Measurements from ENCODE around the gene GRK3.

Gene GRK3

GRCh38 chr22:25760294-25760693 lies 195.8 kb downstream of the GRK3 start:
- no peak for DNase-seq (ENCODE audit: low read depth)

GRCh38 chr22:25760848-25761595 lies 196.5 kb downstream of the GRK3 start:
- no peak for DNase-seq (ENCODE audit: low read depth)

- no peak for DNase-seq (ENCODE audit: low read depth)
Observed at GRCh38 chr22:25762147-25762546, 197.7 kb downstream of the GRK3 start.

- no peak for DNase-seq (ENCODE audit: low read depth)
Observed at GRCh38 chr22:25763239-25763777, 198.8 kb downstream of the GRK3 start.

DNA sequence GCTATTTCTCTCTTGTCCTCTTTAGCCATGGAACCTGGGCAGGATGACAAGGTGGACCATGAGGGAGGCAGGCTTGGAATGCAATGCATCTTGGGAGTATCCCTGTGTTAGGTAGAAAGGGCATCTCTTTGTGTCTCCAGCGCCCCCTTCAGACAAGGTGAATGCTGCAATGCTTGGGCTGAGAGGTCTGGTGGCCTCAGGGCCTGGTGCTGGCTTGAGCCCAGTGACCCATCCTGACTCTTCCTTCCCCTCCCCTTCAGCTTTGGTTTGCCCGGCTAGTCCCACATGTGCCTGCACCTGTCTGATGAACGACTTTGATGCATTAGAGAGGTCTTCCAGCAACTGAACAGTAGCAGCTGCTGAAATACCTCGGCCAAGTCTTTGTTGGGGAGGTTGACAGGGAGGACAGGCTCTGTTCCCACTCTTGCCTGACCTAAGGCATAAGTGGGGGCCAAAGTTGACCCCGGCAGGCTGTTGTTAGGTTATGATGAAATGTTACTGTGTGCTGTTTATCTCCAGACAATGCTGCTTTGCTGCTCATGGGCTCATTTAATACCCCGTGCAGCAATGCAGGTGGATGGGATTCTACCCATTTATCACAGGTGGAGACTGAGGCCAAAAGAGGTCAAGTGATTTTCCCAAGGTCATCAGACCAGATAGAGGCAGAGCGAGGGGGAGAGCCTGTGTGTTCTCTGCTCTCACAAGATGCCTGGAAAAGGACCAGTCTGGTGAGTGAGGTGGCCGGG lies 200.0 kb downstream of the GRK3 start:
- no peak for DNase-seq (ENCODE audit: low read depth)

DNA sequence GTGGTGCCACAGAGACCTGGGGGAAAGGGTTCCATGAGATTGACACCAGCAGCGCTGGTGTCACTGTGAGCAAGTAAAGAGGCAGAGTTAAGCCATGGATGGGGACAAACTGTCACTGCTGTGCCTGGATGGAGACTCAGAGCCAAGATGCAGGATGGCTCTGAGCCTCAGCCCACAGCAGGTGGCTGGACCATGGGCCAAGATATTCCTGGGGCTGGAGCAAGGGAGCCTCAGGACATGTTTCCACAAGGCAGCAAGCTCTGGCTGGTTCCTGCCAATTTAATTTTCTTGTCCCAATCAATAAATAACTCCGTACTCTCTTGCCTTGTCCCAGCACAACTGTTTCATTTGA lies 200.5 kb downstream of the GRK3 start:
- no peak for DNase-seq (ENCODE audit: low read depth)

DNA sequence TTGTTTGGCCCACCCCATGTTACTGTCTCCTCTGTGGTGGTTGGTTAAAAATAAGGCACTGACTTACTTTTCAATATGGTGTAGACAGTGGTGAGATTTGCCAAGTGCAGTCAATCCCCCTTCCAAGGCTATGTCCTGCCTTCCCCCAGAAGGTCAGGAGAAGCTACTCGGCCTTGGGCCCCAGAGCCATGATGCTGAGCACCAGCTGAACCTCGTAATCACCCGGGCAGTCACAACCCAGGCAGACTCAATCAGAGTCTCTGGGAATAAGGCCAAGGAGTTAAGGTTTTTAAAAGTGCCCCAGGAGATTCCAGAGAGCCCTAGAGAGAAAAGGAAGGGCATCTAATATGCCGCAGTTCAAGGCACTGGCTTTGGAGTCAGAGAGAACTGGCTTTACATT lies 201.3 kb downstream of the GRK3 start:
- no peak for DNase-seq (ENCODE audit: low read depth)

GRCh38 chr22:25766418-25766817 lies 201.9 kb downstream of the GRK3 start:
- no peak for DNase-seq (ENCODE audit: low read depth)

GRCh38 chr22:25770333-25770732 lies 205.9 kb downstream of the GRK3 start:
- no peak for DNase-seq (ENCODE audit: low read depth)

GRCh38 chr22:25772288-25772687 lies 207.8 kb downstream of the GRK3 start:
- DNase-seq (ENCODE audit: low read depth): no peak

DNA sequence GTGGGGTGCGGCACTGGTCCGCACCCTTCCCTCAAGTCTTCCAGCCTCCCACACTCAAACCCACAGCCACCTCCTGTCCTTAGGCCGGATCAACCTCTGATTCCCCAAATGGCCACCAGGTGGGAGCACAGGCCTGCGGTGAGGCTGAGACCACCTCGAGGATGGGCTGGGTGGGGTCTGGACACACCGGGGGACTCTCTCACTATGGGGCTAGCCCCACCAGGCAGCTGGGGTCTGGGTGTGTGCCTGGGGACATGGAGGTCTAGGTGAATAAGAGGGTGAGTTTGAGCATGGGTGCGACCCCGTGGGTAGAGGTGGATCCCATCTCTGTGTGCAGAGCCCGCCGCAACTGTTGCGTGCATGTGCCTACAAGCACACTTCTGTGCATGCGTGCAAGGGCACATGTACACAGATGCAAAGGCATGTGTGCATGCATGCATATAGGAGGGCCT lies 210.1 kb downstream of the GRK3 start:
- no peak for DNase-seq (ENCODE audit: low read depth)

DNA sequence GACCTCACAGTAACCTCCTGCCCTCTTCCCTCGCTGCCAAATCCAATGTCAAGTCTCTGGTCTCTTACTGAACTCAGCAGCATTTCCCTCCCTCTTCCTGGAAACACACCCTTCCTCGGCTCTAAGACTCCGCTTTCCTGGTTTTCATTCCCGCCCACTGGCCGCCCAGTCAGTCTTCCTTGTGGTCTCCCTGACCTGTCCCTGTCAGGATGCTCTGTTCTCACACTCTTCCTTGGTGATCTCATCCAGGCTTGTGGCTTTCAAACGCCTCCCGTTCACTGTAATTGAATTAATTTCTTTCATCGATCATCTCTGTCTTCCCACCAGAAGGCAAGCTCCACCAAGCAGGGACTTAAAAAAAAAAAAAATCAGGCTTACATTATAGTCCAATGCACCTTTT lies 211.1 kb downstream of the GRK3 start:
- no peak for DNase-seq (ENCODE audit: low read depth)

DNA sequence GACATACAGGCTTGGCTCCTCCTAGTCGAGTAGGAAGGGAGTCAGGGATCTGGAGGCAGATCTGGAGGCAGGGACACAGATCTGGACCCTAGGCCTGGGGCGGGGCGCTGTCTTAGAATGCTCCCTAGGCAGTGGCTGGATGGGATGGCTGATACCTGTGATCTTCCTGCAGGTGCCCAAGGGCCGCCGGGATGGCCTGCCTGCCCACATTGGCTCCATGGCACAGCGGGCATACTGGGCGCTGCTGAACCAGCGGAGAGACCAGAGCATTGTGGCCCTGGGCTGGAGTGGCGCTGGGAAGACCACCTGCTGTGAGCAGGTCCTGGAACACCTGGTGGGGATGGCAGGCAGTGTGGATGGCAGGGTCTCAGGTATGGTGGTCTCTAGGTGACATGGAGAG lies 212.9 kb downstream of the GRK3 start:
- no peak for DNase-seq (ENCODE audit: low read depth)

- no peak for DNase-seq (ENCODE audit: low read depth)
Observed at GRCh38 chr22:25777870-25778269, 213.4 kb downstream of the GRK3 start.
